Upper lobe of right lung (tissue), 1 donor: ENCODE measurements around the gene PTGER1. TPM values are rescaled to one million over a fixed set of nuclear protein-coding genes. Genes with fewer than 3 reads are reported as not detected.

Experiments used
- ATAC-seq: fragments of 200-7000 bp; cut with Tn5 transposase; one replicate; pipeline ENCODE4 v1.9.1; 2020; ENCODE audit warnings: mild to moderate bottlenecking, moderate library complexity
- DNase-seq: peaks from one replicate; pipeline ENCODE4 v3.0.0-alpha.2; 2020
- H3K27ac ChIP-seq: fragments of 200-600 bp; one replicate; pipeline ENCODE4 v1.8.0; 2022
- H3K27me3 ChIP-seq: fragments of 200-600 bp; one replicate; pipeline ENCODE4 v1.8.0; 2022; ENCODE audit warnings: mild to moderate bottlenecking
- H3K36me3 ChIP-seq: fragments of 200-600 bp; one replicate; pipeline ENCODE4 v1.8.0; 2022
- H3K4me1 ChIP-seq: fragments of 200-600 bp; one replicate; pipeline ENCODE4 v1.8.0; 2022
- H3K4me3 ChIP-seq: fragments of 200-600 bp; one replicate; pipeline ENCODE4 v1.8.0; 2022; ENCODE audit warnings: mild to moderate bottlenecking
- H3K9me3 ChIP-seq: fragments of 200-600 bp; one replicate; pipeline ENCODE4 v1.8.0; 2022
- CTCF ChIP-seq: fragments of 200-600 bp; IDR thresholded peaks from one replicate; pipeline ENCODE4 v1.8.0; 2022; ENCODE audit warnings: antibody characterized with exemption
- intact Hi-C: fragments of 100-400 bp; cut with DNase I; formaldehyde crosslinking; loops from one replicate; pipeline ENCODE4 v1.11.0; 2022
- total RNA-seq: library from RNA; stranded (reverse); fragmentation: NEBNext Ultra II Directional; extraction: Animal tissue kit (Norgen Biotek cat#: 25700); gene quantifications from one replicate; pipeline ENCODE4 v1.2.1, GENCODE V29; 2021
- donor health status: DM: no; HTN: yes; CAD: no; lungs with severe emphysema.

The PTGER1 gene
- total RNA-seq, 1 donor from 2014 or later = 2.5 TPM

GRCh38 chr19:14482172-14482941 lies 7.2 kb upstream of the PTGER1 start:
- intact Hi-C loops = no loop called here
- H3K27ac ChIP-seq = no peak overlapping the region
- no peaks in the 10 kb centered on the region for H3K9me3 ChIP-seq
- TF ChIP-seq CTCF = no peak
- no peaks in the 10 kb centered on the region for H3K27me3 ChIP-seq
- H3K4me3 ChIP-seq = no peak overlapping the region
- H3K4me1 ChIP-seq = peaks cover 16% of the 10 kb centered on the region
- peaks cover 27% of the 10 kb centered on the region for H3K36me3 ChIP-seq
- ATAC-seq (no peak), DNase-seq (no peak)

- no peak for TF ChIP-seq CTCF
- Histone ChIP-seq H3K9me3 (no peaks in the 10 kb centered on the region), H3K27ac (no peak overlapping the region), H3K4me3 (no peak overlapping the region), H3K27me3 (no peaks in the 10 kb centered on the region), H3K36me3 (peaks cover 18% of the 10 kb centered on the region), H3K4me1 (peaks cover 21% of the 10 kb centered on the region)
- ATAC-seq = no peak
- no peak for DNase-seq
- intact Hi-C loops = no loop called here
Measured at GRCh38 chr19:14480700-14481079, 5.5 kb upstream of the PTGER1 start.

DNA sequence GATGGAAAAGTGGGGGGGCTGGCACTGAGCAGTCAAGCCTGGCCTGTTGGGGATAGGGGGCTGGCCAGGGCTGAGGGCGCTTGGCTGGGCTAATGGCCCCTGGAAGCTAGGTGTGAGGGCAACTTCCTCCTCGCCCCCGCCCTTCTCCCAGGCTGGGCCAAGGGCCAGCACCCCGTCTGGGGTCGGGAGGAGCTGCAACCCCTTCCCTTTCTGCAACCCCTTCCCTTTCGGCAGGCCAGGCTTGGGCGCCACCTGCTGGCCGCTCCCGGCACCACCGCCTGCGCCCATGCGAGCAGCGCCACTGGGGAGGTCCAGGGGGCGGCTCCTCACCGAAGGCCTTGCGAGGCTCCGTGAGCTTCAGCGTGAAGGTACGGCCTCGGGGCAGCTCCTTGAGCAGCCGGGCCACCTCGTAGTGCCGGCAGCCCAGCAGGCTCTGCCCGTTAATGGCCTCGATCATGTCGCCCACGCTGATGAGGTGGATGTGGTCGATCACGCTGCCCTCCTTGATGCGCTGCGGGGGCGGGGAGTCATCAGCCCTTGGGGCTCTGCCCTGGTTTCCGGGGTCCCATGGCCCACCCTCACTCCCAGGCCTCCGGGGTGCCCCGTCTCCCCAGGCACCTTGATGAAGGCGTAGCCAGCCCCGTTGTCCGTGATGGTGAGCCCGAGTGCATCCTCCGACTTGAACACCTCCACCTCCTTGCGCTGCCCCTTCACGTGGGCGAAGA lies 5.0 kb upstream of the PTGER1 start:
- TF ChIP-seq CTCF = peak; percentile 90
- Histone ChIP-seq H3K4me1 (peaks cover 27% of the 10 kb centered on the region), H3K9me3 (no peaks in the 10 kb centered on the region), H3K27me3 (no peaks in the 10 kb centered on the region), H3K27ac (no peak overlapping the region), H3K36me3 (peaks cover 18% of the 10 kb centered on the region), H3K4me3 (no peak overlapping the region)
- ATAC-seq (peak; percentile 52), DNase-seq (peak; percentile 78)
- intact Hi-C loops = no loop called here

- Histone ChIP-seq H3K27ac (no peak overlapping the region), H3K4me3 (no peak overlapping the region), H3K27me3 (no peaks in the 10 kb centered on the region), H3K4me1 (peaks cover 31% of the 10 kb centered on the region), H3K36me3 (peaks cover 18% of the 10 kb centered on the region), H3K9me3 (no peaks in the 10 kb centered on the region)
- TF ChIP-seq CTCF = no peak
- ATAC-seq (no peak), DNase-seq (no peak)
- intact Hi-C loops = no loop called here
Measured at GRCh38 chr19:14479309-14479974, 4.3 kb upstream of the PTGER1 start.

- Histone ChIP-seq H3K36me3 (peaks cover 18% of the 10 kb centered on the region), H3K9me3 (no peaks in the 10 kb centered on the region), H3K27me3 (no peaks in the 10 kb centered on the region), H3K4me1 (peaks cover 31% of the 10 kb centered on the region), H3K4me3 (no peak overlapping the region), H3K27ac (peak overlapping the region; percentile 71)
- intact Hi-C loops = no loop called here
- ATAC-seq (no peak), DNase-seq (no peak)
- no peak for TF ChIP-seq CTCF
Measured at GRCh38 chr19:14478113-14478545, 3.0 kb upstream of the PTGER1 start.
